GM12878 (cell line): Measurements from ENCODE around the gene PGBD5. TPM values are rescaled to one million over a fixed set of nuclear protein-coding genes. Genes with fewer than 3 reads are reported as not detected.

Source experiments
- ATAC-seq: fragments of 200-7000 bp; cut with Tn5 transposase; 3 replicates; pipeline ENCODE4 v1.9.1; 2020; ENCODE audit warnings: mild to moderate bottlenecking, moderate library complexity
- BruUV-seq: library from RNA; stranded (reverse); fragments of 400-500 nt; replicated peaks from 2 replicates; lab custom pipeline; 2021; lab: Mats Ljungman, UMichigan
- CTCF ChIA-PET: fragments of 300-600 bp; sonication (Branson Sonifier 250); formaldehyde crosslinking; extraction: SDS; loops from one replicate; lab custom pipeline; 2021; ENCODE audit warnings: inconsistent platforms; lab: Yijun Ruan, JAX
- POLR2A ChIA-PET: fragments of 350-600 bp; formaldehyde crosslinking; extraction: SDS; loops from one replicate; lab custom pipeline; 2021; ENCODE audit warnings: inconsistent platforms; lab: Charles Lee
- RAD21 ChIA-PET: fragments of 300-600 bp; sonication (Branson Sonifier 250); formaldehyde crosslinking; loops from one replicate; lab custom pipeline; 2023; ENCODE audit warnings: antibody characterized with exemption; ENCODE audit not compliant: unreplicated experiment; lab: Charles Lee
- SMC1A ChIA-PET: fragments of 300-600 bp; sonication (Branson Sonifier 250); formaldehyde crosslinking; loops from one replicate; lab custom pipeline; 2023; ENCODE audit not compliant: unreplicated experiment, uncharacterized antibody; lab: Charles Lee
- DNase-seq: peaks from one replicate; pipeline ENCODE4 v3.0.0-alpha.2; 2011; ENCODE audit warnings: low read depth, low spot score
- FAIRE-seq: peaks from 3 replicates; lab custom pipeline; 2011; peaks lifted over from hg19 to GRCh38; lab: Jason Lieb, UNC
- H2AFZ ChIP-seq: 2 replicates; pipeline ENCODE4 v1.6.0; 2011; ENCODE audit warnings: low read depth, low read length, control low read depth; ENCODE audit not compliant: control insufficient read depth
- H3K27ac ChIP-seq: 2 replicates; pipeline ENCODE4 v1.5.1; 2011; ENCODE audit warnings: control low read depth; ENCODE audit not compliant: control insufficient read depth, insufficient read depth
- H3K27me3 ChIP-seq, 2 experiments: replicated peaks in 1 of 2; 2 replicates each; pipeline versions ENCODE4 v1.6.0 to v1.6.1; 2011; ENCODE audit warnings: low read length in 1 of 2; ENCODE audit not compliant: control insufficient read depth in 2 of 2, insufficient read depth in 2 of 2
- H3K36me3 ChIP-seq, 2 experiments: 2 replicates each; pipeline ENCODE4 v1.5.1; 2011; ENCODE audit warnings: low read length in 1 of 2; ENCODE audit not compliant: control insufficient read depth in 2 of 2, insufficient read depth in 2 of 2
- H3K4me1 ChIP-seq: 2 replicates; pipeline ENCODE4 v1.6.1; 2011; ENCODE audit warnings: mild to moderate bottlenecking, low read length, moderate library complexity, mixed read lengths; ENCODE audit not compliant: control insufficient read depth, insufficient read depth
- H3K4me2 ChIP-seq: 2 replicates; pipeline ENCODE4 v1.6.0; 2011; ENCODE audit warnings: control low read depth; ENCODE audit not compliant: control insufficient read depth, insufficient read depth
- H3K4me3 ChIP-seq: fragments of 200-600 bp; sonication (generic); 2 replicates; pipeline ENCODE4 v1.5.1; 2016
- H3K79me2 ChIP-seq: 2 replicates; pipeline ENCODE4 v1.6.0; 2011; ENCODE audit warnings: low read length; ENCODE audit not compliant: control insufficient read depth, insufficient read depth
- H3K9ac ChIP-seq: 2 replicates; pipeline ENCODE4 v1.8.0; 2011; ENCODE audit warnings: low read length, control low read depth, mixed read lengths; ENCODE audit not compliant: control insufficient read depth, insufficient read depth
- H3K9me3 ChIP-seq: replicated peaks from 3 replicates; pipeline ENCODE4 v1.5.1; 2011; ENCODE audit warnings: mild to moderate bottlenecking, low read length; ENCODE audit not compliant: control insufficient read depth, insufficient read depth
- H4K20me1 ChIP-seq: 2 replicates; pipeline ENCODE4 v1.6.0; 2011; ENCODE audit not compliant: control insufficient read depth, insufficient read depth
- CBX3 ChIP-seq: fragments of 200-600 bp; sonication (generic); IDR thresholded peaks from 2 replicates; pipeline ENCODE4 v1.6.1; 2016; ENCODE audit warnings: low read depth, borderline replicate concordance
- RFX5 ChIP-seq: IDR thresholded peaks from 2 replicates; pipeline ENCODE4 v1.6.1; 2011; ENCODE audit warnings: low read depth, low read length, improper control_type of control experiment
- WGBS: methylation state at CpG from one replicate; pipeline ENCODE4 v1.1.6; 2016; ENCODE audit warnings: low lambda C conversion rate; ENCODE audit not compliant: insufficient replicate concordance, insufficient coverage; ENCODE audit errors: missing lambda C conversion rate; 5-methylcytosine and 5-hydroxymethylcytosine counted together
- in situ Hi-C: fragments of 300-500 bp; cut with MboI; formaldehyde crosslinking; loops from 9 replicates; pipeline ENCODE4 v1.14.3; 2018; ENCODE audit warnings: mixed read lengths
- intact Hi-C: fragments of 100-400 bp; cut with micrococcal nuclease; formaldehyde crosslinking; loops from one replicate; pipeline ENCODE4 v1.14.2; 2022; ENCODE audit not compliant: unreplicated experiment
- polyA plus RNA-seq, 11 experiments: library from polyadenylated mRNA; depleted of rRNA in 4 of 11; unstranded in 6 of 11; stranded (reverse) in 5 of 11; fragments of >200 nt; fragmentation: Nextera tagmentation in 4 of 11; fragmentation: Illumina TruSeq in 1 of 11; extraction: Ambion mirVana in 4 of 11; extraction: Trizol in 1 of 11; gene quantifications; 1 replicate in 1 of 11; 2 replicates in 10 of 11; pipeline versions ENCODE4 v1.2.1 to v1.2.3, GENCODE V29; 2011 to 2016; ENCODE audit warnings: inconsistent platforms in 2 of 11, missing spikeins in 2 of 11, low read depth in 1 of 11
- total RNA-seq, 4 experiments: library from RNA; depleted of rRNA in 3 of 4; stranded (reverse); fragments of >200 nt in 3 of 4; fragmentation: Illumina TruSeq in 1 of 4; extraction: Trizol in 1 of 4; gene quantifications; 2 replicates each; pipeline versions ENCODE4 v1.2.1 to v1.2.3, GENCODE V29; 2013 to 2021
- TF ChIP-seq, protein P1 (sequence below): fragments of 450-650 bp; IDR thresholded peaks from 2 replicates; pipeline ENCODE4 v1.6.1; 2014; ENCODE audit warnings: mild to moderate bottlenecking
- TF ChIP-seq, protein P2 (sequence below): fragments of 150-350 bp; IDR thresholded peaks from 2 replicates; pipeline ENCODE4 v1.6.1; 2016; ENCODE audit warnings: low read depth, low read length
- TF ChIP-seq, protein P3 (sequence below): fragments of 450-650 bp; IDR thresholded peaks from 2 replicates; pipeline ENCODE4 v1.6.1; 2016; ENCODE audit warnings: mild to moderate bottlenecking, moderate library complexity, borderline replicate concordance

PGBD5 gene
- total and polyA plus RNA-seq, 10 of the 15 experiments (the other 5 are each of a cell fraction or from before 2014, with no cell fraction given) = 0.03 TPM; not detected in 9

DNA sequence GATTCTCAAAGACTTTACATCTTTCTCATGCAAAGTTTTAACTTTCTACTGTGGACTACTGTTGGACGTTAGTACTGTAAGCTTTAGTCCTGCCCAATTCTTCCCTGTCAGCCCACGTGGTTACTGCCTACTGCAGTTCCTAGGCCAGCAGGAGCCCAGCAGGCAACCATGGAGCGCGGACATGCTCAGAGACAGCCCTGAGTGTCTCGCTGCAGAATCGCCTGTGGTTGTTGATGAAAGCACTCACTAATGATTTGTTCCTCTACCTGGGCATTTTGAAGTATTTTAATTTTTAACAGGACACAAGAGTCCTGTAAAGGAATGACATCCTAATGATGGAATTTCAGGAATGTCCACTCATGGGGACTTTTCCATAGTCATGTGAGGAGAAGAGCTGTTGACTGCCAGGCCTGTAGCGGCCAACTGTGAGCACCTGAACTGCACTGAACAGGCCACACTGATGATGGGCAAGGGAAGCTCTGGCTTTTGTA is 44.1 kb downstream of the PGBD5 start:
- no peak for FAIRE-seq
- intact Hi-C loops = no loop called here
- CTCF ChIA-PET = no interaction called here

More for the DNA sequence above, 44.1 kb downstream of the PGBD5 start:
- DNase-seq (no peak), ATAC-seq (no peak)
- H3K27me3 ChIP-seq = no peaks in the 10 kb centered on the region
- ChIA-PET SMC1A (no interaction called here), POLR2A (no interaction called here), RAD21 (no interaction called here)
- no peaks in the 10 kb centered on the region for H3K79me2 ChIP-seq
- TF ChIP-seq RFX5 = no peak
- TF ChIP-seq, protein P1, sequence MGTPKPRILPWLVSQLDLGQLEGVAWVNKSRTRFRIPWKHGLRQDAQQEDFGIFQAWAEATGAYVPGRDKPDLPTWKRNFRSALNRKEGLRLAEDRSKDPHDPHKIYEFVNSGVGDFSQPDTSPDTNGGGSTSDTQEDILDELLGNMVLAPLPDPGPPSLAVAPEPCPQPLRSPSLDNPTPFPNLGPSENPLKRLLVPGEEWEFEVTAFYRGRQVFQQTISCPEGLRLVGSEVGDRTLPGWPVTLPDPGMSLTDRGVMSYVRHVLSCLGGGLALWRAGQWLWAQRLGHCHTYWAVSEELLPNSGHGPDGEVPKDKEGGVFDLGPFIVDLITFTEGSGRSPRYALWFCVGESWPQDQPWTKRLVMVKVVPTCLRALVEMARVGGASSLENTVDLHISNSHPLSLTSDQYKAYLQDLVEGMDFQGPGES = no peak
- TF ChIP-seq CBX3 = no peak
- TF ChIP-seq, protein P2, sequence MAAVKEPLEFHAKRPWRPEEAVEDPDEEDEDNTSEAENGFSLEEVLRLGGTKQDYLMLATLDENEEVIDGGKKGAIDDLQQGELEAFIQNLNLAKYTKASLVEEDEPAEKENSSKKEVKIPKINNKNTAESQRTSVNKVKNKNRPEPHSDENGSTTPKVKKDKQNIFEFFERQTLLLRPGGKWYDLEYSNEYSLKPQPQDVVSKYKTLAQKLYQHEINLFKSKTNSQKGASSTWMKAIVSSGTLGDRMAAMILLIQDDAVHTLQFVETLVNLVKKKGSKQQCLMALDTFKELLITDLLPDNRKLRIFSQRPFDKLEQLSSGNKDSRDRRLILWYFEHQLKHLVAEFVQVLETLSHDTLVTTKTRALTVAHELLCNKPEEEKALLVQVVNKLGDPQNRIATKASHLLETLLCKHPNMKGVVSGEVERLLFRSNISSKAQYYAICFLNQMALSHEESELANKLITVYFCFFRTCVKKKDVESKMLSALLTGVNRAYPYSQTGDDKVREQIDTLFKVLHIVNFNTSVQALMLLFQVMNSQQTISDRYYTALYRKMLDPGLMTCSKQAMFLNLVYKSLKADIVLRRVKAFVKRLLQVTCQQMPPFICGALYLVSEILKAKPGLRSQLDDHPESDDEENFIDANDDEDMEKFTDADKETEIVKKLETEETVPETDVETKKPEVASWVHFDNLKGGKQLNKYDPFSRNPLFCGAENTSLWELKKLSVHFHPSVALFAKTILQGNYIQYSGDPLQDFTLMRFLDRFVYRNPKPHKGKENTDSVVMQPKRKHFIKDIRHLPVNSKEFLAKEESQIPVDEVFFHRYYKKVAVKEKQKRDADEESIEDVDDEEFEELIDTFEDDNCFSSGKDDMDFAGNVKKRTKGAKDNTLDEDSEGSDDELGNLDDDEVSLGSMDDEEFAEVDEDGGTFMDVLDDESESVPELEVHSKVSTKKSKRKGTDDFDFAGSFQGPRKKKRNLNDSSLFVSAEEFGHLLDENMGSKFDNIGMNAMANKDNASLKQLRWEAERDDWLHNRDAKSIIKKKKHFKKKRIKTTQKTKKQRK = no peak
- TF ChIP-seq, protein P3, sequence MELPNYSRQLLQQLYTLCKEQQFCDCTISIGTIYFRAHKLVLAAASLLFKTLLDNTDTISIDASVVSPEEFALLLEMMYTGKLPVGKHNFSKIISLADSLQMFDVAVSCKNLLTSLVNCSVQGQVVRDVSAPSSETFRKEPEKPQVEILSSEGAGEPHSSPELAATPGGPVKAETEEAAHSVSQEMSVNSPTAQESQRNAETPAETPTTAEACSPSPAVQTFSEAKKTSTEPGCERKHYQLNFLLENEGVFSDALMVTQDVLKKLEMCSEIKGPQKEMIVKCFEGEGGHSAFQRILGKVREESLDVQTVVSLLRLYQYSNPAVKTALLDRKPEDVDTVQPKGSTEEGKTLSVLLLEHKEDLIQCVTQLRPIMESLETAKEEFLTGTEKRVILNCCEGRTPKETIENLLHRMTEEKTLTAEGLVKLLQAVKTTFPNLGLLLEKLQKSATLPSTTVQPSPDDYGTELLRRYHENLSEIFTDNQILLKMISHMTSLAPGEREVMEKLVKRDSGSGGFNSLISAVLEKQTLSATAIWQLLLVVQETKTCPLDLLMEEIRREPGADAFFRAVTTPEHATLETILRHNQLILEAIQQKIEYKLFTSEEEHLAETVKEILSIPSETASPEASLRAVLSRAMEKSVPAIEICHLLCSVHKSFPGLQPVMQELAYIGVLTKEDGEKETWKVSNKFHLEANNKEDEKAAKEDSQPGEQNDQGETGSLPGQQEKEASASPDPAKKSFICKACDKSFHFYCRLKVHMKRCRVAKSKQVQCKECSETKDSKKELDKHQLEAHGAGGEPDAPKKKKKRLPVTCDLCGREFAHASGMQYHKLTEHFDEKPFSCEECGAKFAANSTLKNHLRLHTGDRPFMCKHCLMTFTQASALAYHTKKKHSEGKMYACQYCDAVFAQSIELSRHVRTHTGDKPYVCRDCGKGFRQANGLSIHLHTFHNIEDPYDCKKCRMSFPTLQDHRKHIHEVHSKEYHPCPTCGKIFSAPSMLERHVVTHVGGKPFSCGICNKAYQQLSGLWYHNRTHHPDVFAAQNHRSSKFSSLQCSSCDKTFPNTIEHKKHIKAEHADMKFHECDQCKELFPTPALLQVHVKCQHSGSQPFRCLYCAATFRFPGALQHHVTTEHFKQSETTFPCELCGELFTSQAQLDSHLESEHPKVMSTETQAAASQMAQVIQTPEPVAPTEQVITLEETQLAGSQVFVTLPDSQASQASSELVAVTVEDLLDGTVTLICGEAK = no peak
- H3K9me3 ChIP-seq = peaks cover 2% of the 10 kb centered on the region; the same call in 1 of the 3 replicates
- WGBS = 38% methylated on average over 7 of the region's 7 CpGs
- no peak overlapping the region for H3K4me2 ChIP-seq
- H4K20me1 ChIP-seq = no peaks in the 10 kb centered on the region
- no peaks in the 10 kb centered on the region for H3K4me1 ChIP-seq
- no peak overlapping the region for H3K9ac ChIP-seq
- no peak overlapping the region for H3K27ac ChIP-seq
- no peaks in the 10 kb centered on the region for H3K36me3 ChIP-seq
- BruUV-seq = no TSS peak
- no peak overlapping the region for H3K4me3 ChIP-seq
- in situ Hi-C loops = no loop called here
- H2AFZ ChIP-seq = no peak overlapping the region
